Measurements from ENCODE around the gene DOCK1.
A peak's percentile ranks its signal among the peaks of the same experiment; 100 is the strongest.

DOCK1 gene

GRCh38 chr10:127408733-127409132, 503.5 kb downstream of the DOCK1 start:
- DNase-seq = no peak

DNA sequence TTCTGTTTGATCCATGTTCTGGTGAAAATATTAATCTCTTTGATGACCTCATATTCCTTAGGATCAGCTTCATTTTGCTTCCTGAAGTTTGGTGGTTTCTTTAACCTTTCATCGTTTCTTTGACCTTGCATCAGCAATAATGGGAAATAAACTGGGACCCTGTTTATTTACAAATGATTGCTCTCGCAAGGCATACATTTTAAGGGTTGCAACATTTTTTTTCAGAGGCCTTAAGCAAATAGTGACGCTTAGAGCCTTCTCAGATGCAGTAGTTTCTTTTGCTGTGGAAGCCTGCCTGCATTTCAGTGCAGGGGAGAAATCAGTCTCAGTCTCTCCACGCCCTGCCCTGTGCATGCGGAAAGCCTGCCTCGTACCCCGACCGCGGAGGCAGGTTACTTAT, 504.8 kb downstream of the DOCK1 start:
- no peak for DNase-seq

GRCh38 chr10:127411062-127411461, 505.8 kb downstream of the DOCK1 start:
- DNase-seq = no peak

DNA sequence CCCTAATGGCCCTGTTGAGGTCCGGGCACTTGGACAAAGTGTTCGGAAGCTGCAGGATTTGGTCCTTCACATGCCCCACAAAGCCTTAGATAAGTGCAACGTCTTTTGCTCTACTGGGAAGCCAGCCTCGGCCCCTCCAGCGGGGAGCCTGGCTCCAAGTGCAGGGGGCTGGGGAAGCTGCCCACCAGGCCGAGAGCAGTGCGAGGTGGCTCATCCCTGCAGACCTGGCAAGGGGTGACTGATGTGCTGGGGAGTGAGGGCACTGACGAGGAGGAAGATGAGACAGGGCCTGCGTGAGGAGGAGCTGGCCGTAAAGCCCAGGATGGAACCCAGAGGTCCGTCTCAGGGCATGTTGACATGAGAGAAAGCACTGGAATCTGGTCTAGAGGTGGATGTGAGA, 508.1 kb downstream of the DOCK1 start:
- no peak for DNase-seq

- no peak for DNase-seq
Observed at GRCh38 chr10:127414024-127414423, 508.8 kb downstream of the DOCK1 start.

DNA sequence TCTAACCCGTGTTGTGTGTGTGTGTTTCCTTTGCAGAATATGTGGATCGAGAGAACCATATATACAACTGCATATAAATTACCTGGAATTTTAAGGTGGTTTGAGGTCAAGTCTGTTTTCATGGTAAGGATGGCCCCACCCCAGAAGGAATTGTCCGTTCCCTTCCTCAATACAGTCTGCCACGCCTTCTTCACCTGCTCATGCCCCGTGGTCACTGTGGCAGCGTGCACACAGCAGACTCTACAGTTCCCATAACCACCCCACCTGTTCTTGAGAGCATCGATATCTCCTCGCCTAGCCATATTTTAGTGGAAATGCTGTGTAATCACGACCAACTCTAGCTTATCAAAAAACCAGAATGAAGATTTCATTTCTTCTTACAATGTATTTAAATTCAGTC, 509.9 kb downstream of the DOCK1 start:
- no peak for DNase-seq

GRCh38 chr10:127415901-127416581, 510.8 kb downstream of the DOCK1 start:
- no peak for DNase-seq

- no peak for DNase-seq
Observed at GRCh38 chr10:127417031-127417430, 511.8 kb downstream of the DOCK1 start.

GRCh38 chr10:127417686-127418401, 512.6 kb downstream of the DOCK1 start:
- no peak for DNase-seq

- DNase-seq = no peak
Observed at GRCh38 chr10:127418536-127419168, 513.4 kb downstream of the DOCK1 start.

DNA sequence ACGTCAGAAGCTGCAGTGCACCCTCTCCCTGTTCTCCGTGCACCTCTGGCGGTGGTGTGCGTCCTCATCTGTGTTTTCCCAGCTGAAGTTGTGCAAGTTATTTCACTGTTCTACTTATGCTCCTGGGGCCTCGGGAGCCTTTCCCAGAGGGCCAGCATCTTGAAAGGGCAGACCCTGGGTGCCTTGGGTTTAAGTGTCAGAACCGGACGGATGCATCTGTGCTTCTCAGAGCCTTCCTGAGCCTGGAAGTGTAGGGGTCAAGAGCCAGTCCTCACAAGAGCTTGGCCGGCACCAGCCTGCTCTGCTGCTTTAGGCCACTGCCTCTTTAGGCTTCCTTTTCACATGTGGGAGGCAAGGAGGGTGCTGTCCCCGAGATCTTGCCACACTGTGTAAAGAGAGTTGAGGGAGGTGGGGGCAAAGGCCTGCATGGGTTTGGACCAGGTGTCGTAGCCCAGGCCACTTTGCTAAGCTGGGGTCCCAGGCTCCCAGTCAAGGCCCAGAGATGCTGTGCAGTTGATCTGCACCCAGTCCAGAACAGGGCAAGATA, 515.0 kb downstream of the DOCK1 start:
- no peak for DNase-seq

- DNase-seq = peak; percentile 25
Observed at GRCh38 chr10:127423218-127423915, 518.1 kb downstream of the DOCK1 start.

DNA sequence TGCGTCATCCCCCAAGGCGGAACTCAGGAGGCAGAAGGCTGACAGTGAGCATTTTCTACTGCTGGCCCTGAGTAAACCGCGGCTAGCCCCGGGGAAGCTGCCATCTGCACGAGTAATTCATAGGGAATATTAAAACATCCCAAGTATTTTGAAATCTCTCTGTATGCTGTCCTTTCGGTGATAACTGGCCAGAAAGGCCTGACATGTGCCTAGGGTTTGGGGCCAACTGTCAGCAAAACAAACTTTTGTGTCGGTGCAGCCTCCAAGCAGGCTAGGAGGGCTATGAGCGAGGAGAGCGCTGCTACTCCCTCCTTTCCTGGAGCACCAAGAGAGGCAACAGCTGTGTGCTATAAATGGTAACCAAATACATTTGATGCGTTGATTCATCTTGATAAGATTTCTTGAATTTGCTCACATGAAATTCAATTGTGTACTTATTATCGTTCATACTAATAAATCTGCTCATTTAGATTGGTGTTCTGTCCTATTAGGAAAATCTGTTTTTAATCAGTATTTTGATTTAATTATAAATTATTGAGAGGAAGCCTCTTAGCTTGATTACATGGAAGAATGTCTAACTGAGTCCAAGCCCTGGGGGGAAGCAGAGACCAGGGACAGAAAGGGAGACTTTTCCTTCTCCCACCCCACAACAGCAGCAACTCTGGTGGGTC, 519.5 kb downstream of the DOCK1 start:
- DNase-seq = peak; percentile 35

DNA sequence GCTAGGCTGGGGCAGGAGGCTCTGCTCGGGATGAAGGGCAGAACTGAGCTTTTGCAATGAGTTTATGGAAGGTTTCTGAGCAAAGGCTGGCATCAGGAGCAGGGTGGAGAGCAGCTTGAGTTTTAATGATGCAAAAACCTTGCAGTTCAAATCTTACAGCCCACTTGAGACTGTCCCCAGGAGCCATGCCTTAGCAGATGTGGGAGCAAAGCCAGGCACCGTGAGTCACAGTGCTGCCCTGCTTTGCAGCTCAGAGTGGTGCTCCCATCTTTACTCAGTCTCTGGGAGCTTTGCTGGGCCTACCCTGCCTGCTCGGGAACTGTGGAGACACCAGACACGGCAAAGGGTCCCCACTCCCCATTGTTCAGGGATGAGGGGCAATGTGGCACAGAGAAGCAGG, 521.5 kb downstream of the DOCK1 start:
- no peak for DNase-seq

GRCh38 chr10:127427926-127428325, 522.7 kb downstream of the DOCK1 start:
- no peak for DNase-seq

DNA sequence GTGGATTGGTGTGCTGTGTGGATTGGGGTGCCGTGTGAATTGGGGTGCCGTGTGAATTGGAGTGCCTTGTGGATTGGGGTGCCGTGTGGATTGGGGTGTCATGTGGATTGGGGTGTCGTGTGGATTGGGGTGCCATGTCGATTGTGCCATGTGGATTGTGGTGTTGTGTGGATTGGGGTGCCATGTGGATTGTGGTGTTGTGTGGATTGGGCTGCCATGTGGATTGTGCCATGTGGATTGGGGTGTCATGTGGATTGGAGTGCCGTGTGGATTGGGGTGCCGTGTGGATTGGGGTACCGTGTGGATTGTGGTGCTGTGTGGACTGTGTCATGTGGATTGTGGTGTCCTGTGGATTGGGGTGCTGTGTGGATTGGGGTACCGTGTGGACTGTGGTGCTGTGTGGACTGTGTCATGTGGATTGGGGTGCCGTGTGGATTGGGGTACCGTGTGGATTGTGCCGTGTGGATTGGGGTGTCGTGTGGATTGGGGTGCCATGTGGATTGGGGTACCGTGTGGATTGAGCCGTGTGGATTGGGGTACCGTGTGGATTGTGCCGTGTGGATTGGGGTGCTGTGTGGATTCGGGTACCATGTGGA, 523.3 kb downstream of the DOCK1 start:
- DNase-seq = no peak

GRCh38 chr10:127429601-127430312, 524.5 kb downstream of the DOCK1 start:
- no peak for DNase-seq

- no peak for DNase-seq
Observed at GRCh38 chr10:127431525-127431924, 526.3 kb downstream of the DOCK1 start.

- no peak for DNase-seq
Observed at GRCh38 chr10:127434006-127434405, 528.8 kb downstream of the DOCK1 start.

DNA sequence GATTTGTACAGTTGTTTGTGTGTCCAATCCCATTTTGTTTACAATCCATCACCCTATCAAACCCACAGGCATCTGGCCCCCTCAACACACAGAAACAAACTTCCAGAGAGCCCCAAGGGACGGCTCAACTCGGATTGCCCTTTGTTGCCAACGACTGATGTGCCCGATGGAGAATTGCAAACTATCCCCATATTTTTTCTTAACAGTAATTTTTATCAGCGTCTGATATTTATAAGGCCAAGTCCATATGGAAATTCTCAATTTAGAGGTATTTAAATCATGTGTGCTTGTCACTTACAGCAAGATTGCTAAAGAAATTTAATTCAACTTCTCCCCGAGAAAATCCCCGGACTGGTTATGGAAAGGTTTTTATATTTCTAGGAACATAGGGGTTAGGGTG, 530.0 kb downstream of the DOCK1 start:
- no peak for DNase-seq

- DNase-seq = no peak
Observed at GRCh38 chr10:127440371-127440770, 535.1 kb downstream of the DOCK1 start.
